NCI-H1417 (cell line): Measurements from ENCODE around the gene PIK3C3.
"Not testable (repeated sequence)": the region's sequence is repeated elsewhere in the genome, so short reads cannot be mapped to it uniquely, and the experiment has no call there.

Experiments
- DNase-seq, 3 experiments: peaks; one replicate each; lab custom pipeline; 2025; lab: John Stamatoyannopoulos, UW

Gene PIK3C3

GRCh38 chr18:42072407-42072806 lies 117.4 kb downstream of the PIK3C3 start:
- DNase-seq = no peak

GRCh38 chr18:42074704-42075103 lies 119.7 kb downstream of the PIK3C3 start:
- no peak for DNase-seq

GRCh38 chr18:42078711-42079110 lies 123.7 kb downstream of the PIK3C3 start:
- DNase-seq = no peak

GRCh38 chr18:42080340-42080739 lies 125.3 kb downstream of the PIK3C3 start:
- no peak for DNase-seq

GRCh38 chr18:42082415-42083234 lies 127.6 kb downstream of the PIK3C3 start:
- DNase-seq = no peak

GRCh38 chr18:42086288-42086687 lies 131.3 kb downstream of the PIK3C3 start:
- no peak for DNase-seq

- DNase-seq = no peak
Measured at GRCh38 chr18:42087235-42087634, 132.2 kb downstream of the PIK3C3 start.

GRCh38 chr18:42087876-42088275 lies 132.8 kb downstream of the PIK3C3 start:
- DNase-seq = no peak

- no peak for DNase-seq
Measured at GRCh38 chr18:42092848-42093247, 137.8 kb downstream of the PIK3C3 start.

- DNase-seq = no peak
Measured at GRCh38 chr18:42094875-42095274, 139.8 kb downstream of the PIK3C3 start.

- DNase-seq = no peak
Measured at GRCh38 chr18:42095732-42096377, 140.8 kb downstream of the PIK3C3 start.

- no peak for DNase-seq
Measured at GRCh38 chr18:42100248-42100647, 145.2 kb downstream of the PIK3C3 start.

GRCh38 chr18:42100911-42101310 lies 145.9 kb downstream of the PIK3C3 start:
- DNase-seq = no peak

- DNase-seq = peak in 2 of 3 experiments; percentile 15 to 52
Measured at GRCh38 chr18:42105394-42105793, 150.4 kb downstream of the PIK3C3 start.

GRCh38 chr18:42106784-42107183 lies 151.8 kb downstream of the PIK3C3 start:
- peak in 1 of 3 experiments; percentile 26 for DNase-seq

- no peak for DNase-seq
Measured at GRCh38 chr18:42107287-42107686, 152.3 kb downstream of the PIK3C3 start.

- DNase-seq = no peak
Measured at GRCh38 chr18:42107691-42108450, 152.8 kb downstream of the PIK3C3 start.

GRCh38 chr18:42112147-42112546 lies 157.1 kb downstream of the PIK3C3 start:
- DNase-seq = not testable (repeated sequence)

- DNase-seq = peak in 1 of 3 experiments; percentile 37
Measured at GRCh38 chr18:42112657-42113420, 157.8 kb downstream of the PIK3C3 start.

GRCh38 chr18:42113529-42114191 lies 158.6 kb downstream of the PIK3C3 start:
- DNase-seq = peak in 1 of 3 experiments; percentile 45

GRCh38 chr18:42114310-42114943 lies 159.4 kb downstream of the PIK3C3 start:
- peak; percentile 73 to 92 (median 75) for DNase-seq
